GM21723 (cell line): Measurements from ENCODE around the gene LRRC17.
"Not testable (repeated sequence)": the region's sequence is repeated elsewhere in the genome, so short reads cannot be mapped to it uniquely, and the experiment has no call there.

Experiments
- ATAC-seq: cut with Tn5 transposase; IDR thresholded peaks from one replicate; pipeline ENCODE4 v1.9.1; 2021; ENCODE audit warnings: mild to moderate bottlenecking, moderate library complexity; ENCODE audit not compliant: unreplicated experiment

Gene LRRC17

DNA sequence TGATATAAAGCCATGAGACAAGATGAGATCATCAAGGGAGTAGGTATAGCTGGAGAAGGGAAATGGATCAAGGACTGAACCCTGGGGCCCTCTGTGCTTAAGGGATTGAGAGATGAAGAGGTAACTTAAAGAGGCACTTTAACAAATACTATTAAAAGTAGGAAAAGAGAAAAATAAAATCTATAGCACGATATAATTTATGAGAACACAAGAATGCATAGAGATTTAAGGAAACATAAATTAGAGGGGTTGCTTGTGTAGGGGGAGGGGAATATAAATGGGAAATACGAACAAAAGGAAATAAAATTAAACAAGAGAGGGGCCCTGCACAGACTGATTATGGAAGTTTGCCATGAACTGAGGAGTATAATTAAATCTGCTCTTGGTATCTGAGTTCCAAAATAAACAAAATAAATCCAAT is 15.6 kb upstream of the LRRC17 start:
- no peak for ATAC-seq

DNA sequence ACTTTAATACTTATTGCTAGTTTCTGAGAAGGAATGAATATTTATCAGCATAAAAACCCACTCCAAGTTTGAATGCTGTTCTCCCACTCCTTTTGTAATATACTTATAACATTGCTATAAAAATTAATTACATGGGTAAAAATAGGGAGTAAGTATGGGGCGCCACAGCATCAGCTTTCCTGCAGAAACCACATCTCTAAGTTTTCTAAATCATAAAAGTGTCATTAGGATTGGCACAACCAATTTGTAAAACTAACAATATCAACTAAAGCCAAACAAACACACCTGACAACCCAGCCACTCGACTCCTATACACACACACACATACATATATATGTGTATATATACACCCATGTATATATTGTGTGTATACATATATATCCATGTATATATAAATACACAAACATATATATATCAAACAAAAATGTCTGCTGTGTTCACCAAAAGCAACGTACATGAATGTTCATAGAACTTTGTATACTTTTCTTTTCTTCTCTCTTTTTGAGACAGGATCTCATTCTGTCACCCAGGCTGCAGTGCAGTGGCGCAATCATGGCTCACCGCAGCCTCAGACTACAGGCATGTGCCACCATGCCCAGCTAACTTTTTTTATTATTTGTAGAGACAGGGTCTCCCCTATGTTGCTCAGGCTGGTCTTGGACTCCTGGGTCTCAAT is 14.8 kb upstream of the LRRC17 start:
- no peak for ATAC-seq

DNA sequence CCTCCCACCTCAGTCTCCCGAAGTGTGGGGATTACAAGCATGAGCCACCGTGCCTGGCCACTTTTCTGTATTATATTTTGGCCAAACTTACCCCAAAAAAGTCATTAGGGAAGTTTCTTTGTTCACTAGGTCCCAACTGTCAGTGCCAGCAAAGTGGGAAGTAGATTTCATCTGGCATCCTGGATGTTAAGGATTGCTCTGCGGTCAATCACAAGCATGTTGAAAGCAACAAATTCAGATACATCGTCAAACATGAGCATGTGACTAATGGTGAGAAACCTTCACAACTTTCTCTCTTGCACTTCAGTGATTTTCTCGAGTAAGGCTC is 14.3 kb upstream of the LRRC17 start:
- ATAC-seq, result no peak

GRCh38 chr7:102902052-102902451 is 10.7 kb upstream of the LRRC17 start:
- not testable (repeated sequence) for ATAC-seq

- not testable (repeated sequence) for ATAC-seq
These were observed 9.2 kb upstream of the LRRC17 start for GRCh38 chr7:102903576-102903975.

DNA sequence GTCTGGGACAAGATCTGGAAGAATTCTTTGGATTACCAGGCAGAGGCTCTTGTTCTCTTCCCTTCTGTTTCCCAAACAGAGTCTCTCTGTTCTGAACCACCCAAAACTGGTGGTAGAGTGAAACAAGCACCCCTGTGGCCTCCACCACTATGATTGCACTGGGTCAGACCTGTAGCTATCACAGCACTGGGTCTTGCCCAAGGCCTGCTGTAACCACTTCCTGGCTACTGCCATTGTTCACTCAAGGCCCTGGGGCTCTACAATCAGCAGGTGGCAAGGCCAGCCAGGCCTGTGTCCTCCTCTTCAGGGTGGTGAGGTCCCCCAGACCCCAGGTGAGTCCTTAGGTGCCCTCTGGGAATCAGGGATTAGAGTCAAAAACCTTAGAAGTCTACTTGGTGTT is 4.1 kb upstream of the LRRC17 start:
- no peak for ATAC-seq

DNA sequence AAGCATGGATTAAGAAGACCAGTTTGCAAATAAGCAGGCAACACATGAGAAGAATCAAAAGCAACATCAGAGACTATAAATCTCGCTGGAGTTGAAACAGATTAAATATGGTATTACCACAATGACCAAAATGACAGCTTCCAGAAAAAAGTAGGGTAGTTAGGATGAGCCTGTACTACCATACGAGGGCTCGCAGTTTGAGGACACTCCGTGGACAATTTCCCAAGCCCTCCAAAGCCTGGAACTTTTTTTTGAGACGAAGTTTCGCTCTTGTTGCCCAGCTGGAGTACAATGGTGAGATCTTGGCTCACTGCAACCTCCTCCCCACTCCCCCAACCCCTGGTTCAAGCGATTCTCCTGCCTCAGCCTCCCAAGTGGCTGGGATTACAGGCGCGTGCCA is 1.0 kb downstream of the LRRC17 start:
- no peak for ATAC-seq

GRCh38 chr7:102914585-102914984 is 1.8 kb downstream of the LRRC17 start:
- no peak for ATAC-seq

DNA sequence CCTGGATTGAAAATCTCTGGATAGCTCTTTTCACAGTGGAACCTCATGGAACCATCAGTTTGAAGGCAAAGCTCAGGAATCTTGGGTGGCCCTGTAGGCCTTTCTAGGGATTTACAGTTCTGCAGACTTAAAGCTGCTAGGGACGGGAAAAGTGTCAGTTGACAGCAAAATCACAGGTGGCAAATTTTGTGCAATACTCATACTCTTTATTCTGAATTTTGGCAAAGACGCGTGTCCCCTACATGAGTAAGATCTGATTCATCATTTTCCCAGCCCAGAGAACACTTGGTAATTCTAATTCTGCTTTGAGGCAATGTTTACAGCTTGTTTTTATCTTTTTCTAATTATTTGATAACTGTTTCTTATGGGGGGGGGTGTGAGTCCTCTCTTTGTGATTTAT is 3.6 kb downstream of the LRRC17 start:
- no peak for ATAC-seq

DNA sequence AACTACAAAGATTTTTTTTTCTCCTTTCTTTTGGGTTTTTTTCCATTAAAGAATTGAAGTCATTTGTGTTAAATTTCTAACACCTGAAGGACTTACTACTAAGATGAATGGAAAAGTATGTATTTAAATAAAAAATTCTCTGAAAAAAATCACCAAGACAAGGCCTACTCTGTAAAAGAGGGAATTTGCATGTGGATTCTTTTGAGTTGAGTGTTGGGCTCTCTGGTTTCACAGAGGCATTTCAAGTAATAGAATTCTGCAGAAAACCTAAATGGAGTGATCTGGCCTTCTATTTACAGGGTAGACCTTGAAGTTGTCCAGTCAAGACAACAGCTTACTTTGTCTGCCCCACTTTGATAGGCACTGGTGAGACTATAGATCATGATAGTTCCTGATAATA is 4.1 kb downstream of the LRRC17 start:
- no peak for ATAC-seq

DNA sequence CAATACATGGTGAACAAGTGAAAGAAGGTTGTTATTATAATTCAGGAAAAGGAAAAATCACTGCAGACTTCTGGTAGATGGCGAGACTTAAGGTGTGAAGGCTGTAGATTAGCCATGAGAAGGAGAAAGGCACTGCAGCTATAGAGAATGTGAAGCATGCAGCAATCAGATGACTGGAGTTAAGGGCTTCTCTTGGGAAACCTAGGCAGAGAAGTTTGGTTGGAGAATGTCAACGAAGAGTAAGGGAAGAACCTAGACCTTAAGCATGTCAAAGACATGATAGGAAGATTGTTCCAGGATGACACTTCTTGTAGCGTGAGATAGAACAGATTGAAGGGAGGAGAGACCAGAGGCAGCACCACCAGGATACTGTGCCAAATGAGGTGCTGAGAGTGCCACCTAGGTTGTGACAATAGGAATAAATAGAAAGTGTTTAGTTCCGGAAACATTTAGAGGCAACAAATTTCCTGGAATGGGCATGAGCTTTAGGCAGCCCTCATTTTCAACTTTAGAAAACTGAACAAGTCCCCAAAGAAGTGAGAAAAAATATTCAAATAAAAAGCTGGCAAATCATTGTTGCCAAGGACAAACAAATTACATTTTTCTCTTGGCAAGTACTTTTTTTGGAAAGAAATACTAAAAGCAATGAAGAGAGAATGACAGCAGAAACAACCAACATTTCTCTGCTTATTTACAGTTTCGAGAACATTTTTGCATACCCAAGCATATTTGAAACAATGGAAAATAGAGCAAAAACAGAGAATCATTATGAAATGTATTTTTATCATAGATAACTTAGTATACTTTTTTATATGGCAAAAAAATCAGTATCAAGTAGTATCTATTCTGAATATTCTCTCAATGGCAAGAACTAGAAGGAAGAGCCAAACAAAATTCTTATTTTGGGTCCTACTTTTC is 4.9 kb downstream of the LRRC17 start:
- no peak for ATAC-seq

DNA sequence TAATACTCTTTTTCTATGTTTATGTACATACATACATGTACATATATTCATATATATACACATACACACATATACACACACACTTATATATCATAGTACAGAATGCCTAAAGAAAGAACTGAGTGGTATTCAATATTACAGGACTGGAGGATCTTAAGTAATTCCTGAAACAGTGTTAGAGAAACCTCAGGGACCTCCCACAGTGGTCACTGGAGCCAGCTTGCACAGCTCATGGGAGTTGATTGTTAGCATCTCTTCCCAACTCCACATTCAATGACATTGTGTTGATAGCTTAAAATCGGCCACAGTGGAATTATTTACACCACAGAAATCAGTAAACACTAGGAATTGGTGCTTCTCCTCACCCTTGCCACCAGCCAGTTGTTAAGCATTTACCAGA is 6.0 kb downstream of the LRRC17 start:
- no peak for ATAC-seq

- ATAC-seq, result no peak
These were observed 13.4 kb downstream of the LRRC17 start for GRCh38 chr7:102925976-102926782.

- no peak for ATAC-seq
These were observed 14.0 kb downstream of the LRRC17 start for GRCh38 chr7:102926783-102927140.

- no peak for ATAC-seq
These were observed 14.6 kb downstream of the LRRC17 start for GRCh38 chr7:102927312-102927933.

GRCh38 chr7:102931757-102932156 is 19.0 kb downstream of the LRRC17 start:
- ATAC-seq, result no peak

GRCh38 chr7:102933763-102934162 is 21.0 kb downstream of the LRRC17 start:
- no peak for ATAC-seq

DNA sequence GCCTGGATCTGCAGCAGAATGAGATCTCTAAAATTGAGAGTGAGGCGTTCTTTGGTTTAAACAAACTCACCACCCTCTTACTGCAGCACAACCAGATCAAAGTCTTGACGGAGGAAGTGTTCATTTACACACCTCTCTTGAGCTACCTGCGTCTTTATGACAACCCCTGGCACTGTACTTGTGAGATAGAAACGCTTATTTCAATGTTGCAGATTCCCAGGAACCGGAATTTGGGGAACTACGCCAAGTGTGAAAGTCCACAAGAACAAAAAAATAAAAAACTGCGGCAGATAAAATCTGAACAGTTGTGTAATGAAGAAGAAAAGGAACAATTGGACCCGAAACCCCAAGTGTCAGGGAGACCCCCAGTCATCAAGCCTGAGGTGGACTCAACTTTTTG is 21.4 kb downstream of the LRRC17 start:
- ATAC-seq, result no peak

DNA sequence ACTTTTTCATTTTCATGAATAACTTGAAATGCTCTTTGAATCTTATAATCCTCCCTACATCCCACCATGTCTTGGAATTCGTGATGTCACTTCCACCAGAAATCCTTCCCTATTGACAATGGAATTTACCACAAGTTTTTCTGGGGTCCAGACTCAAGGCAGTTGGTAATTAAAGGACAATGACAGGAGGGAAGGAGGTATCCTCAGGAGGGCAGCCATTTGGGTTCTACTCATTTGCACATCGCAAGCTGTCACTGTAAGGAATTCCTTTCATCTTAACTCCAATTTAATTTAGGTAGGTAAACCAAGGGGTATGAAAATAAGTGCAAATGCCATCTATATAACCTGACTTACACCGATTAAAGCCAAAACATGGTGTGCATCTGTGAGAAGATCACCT is 21.9 kb downstream of the LRRC17 start:
- ATAC-seq, result no peak

DNA sequence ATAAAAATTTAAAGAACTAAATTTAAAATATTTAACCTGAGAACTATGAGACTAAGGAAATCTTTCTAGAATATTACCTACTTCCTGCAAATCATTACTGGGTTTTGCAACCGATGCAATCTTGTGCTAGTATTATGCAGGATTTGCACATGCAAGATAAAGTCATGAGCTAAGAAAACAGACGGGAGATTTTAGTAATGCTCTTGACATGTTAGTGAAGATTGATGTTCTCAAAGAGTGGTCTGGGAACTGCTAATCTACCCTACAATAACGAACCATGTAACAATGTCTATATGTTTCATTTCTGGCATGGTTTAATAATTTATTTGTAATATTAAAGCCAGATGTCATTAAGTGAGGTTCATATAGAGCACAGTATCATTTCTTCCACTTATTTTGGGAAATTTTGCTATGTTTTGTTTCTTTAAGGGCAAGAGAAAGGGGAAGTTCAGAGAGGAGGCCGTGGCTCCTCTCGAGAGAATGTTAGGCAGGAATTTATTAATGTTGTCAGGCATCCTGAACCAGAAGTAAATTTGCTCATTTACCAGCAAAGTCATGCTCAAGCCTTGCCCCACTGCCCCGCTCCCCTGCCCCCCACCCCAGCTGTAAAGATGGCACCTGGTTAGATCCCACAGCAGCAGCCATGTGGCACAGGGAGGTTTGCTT is 22.8 kb downstream of the LRRC17 start:
- ATAC-seq, result no peak

GRCh38 chr7:102938679-102939078 is 25.9 kb downstream of the LRRC17 start:
- ATAC-seq, result no peak
